Lung (tissue), 12 donors: ENCODE results near the gene AMDHD2. TPM values are rescaled to one million over a fixed set of nuclear protein-coding genes. Genes with fewer than 3 reads are reported as not detected.

Experiments used
- ATAC-seq: fragments of 200-7000 bp; cut with Tn5 transposase; one replicate; pipeline ENCODE4 v1.9.1; 2020; ENCODE audit warnings: moderate number of reproducible peaks; ENCODE audit not compliant: insufficient read depth, low FRiP score
- DNase-seq, 3 donors: peaks; one replicate each; pipeline ENCODE4 v3.0.0-alpha.2; 2013 to 2017
- H3K27ac ChIP-seq, 2 donors: one replicate each; pipeline ENCODE4 v1.5.1; 2013; ENCODE audit warnings: mild to moderate bottlenecking in 2 of 2, moderate library complexity in 2 of 2, control low read depth in 1 of 2, inconsistent platforms in 1 of 2, low read depth in 1 of 2, low read length in 1 of 2
- H3K27me3 ChIP-seq, 3 donors: one replicate each; pipeline ENCODE4 v1.5.1; 2013; ENCODE audit warnings: low read length in 2 of 3; ENCODE audit not compliant: control insufficient read depth in 3 of 3, insufficient read depth in 3 of 3
- H3K36me3 ChIP-seq, 4 donors: one replicate each; pipeline ENCODE4 v1.5.1; 2013; ENCODE audit warnings: low read length in 4 of 4, mild to moderate bottlenecking in 1 of 4, moderate library complexity in 1 of 4; ENCODE audit not compliant: control insufficient read depth in 4 of 4, insufficient read depth in 4 of 4
- H3K4me1 ChIP-seq, 5 donors: one replicate each; pipeline ENCODE4 v1.5.1; 2013; ENCODE audit warnings: low read length in 5 of 5, mild to moderate bottlenecking in 2 of 5, moderate library complexity in 1 of 5; ENCODE audit not compliant: control insufficient read depth in 5 of 5, insufficient read depth in 5 of 5
- H3K4me3 ChIP-seq: one replicate; pipeline ENCODE4 v1.5.1; 2013; ENCODE audit warnings: mild to moderate bottlenecking, control low read depth, moderate library complexity
- H3K9ac ChIP-seq, 2 donors: one replicate each; pipeline ENCODE4 v1.5.1; 2013; ENCODE audit warnings: low read length in 2 of 2, control low read depth in 1 of 2; ENCODE audit not compliant: insufficient read depth in 1 of 2
- H3K9me3 ChIP-seq, 4 donors: one replicate each; pipeline ENCODE4 v1.5.1; 2013; ENCODE audit warnings: low read length in 3 of 4, mild to moderate bottlenecking in 1 of 4, moderate library complexity in 1 of 4; ENCODE audit not compliant: control insufficient read depth in 4 of 4, insufficient read depth in 3 of 4
- CTCF ChIP-seq: IDR thresholded peaks from 2 replicates; pipeline ENCODE4 v1.5.1; 2012; ENCODE audit warnings: mild to moderate bottlenecking; ENCODE audit errors: control extremely low read depth, extremely low read depth
- WGBS, 2 donors: extraction: QIAGEN DNeasy Blood & Tissue Kit; methylation state at CpG; one replicate each; pipeline ENCODE4 v1.1.7; 2013; 5-methylcytosine and 5-hydroxymethylcytosine counted together
- polyA plus RNA-seq, 2 donors: library from polyadenylated mRNA; stranded (reverse); fragments of 200-250 nt; gene quantifications; one replicate each; pipeline ENCODE4 v1.2.1, GENCODE V29; 2013
- total RNA-seq, 2 donors: library from RNA; depleted of rRNA in 1 of 2; stranded (reverse); fragments of >200 nt in 1 of 2; gene quantifications; one replicate each; pipeline ENCODE4 v1.2.1, GENCODE V29; 2014 to 2021
- donor health status: control.
- donor health status: control.
- donor health status: Bipolar disorder and iron deficiency.
- donor health status: healthy.
- donor health status: DM: yes; HTN: yes; CAD: no.

The AMDHD2 gene
- total and polyA plus RNA-seq, 4 donors, result 27.2 to 60.4 (median 51.9) TPM

- no peak overlapping the region for H3K9ac ChIP-seq
- no peaks in the 10 kb centered on the region for H3K27me3 ChIP-seq
- DNase-seq (no peak), ATAC-seq (no peak)
- no peak overlapping the region for H3K4me3 ChIP-seq
- peaks cover 0 to 6% (median 2%) of the 10 kb centered on the region in 4 donors for H3K36me3 ChIP-seq
- H3K4me1 ChIP-seq, result peaks cover 0 to 26% (median 4%) of the 10 kb centered on the region in 5 donors
- 96 to 97% methylated on average over 16 of the region's 16 CpGs for WGBS, 2 donors
- H3K9me3 ChIP-seq, result no peaks in the 10 kb centered on the region
- TF ChIP-seq CTCF, result no peak
- no peak overlapping the region for H3K27ac ChIP-seq
These were observed 30.6 kb upstream of the AMDHD2 start for GRCh38 chr16:2489581-2489980.

- Histone ChIP-seq H3K9ac (no peak overlapping the region), H3K4me3 (no peak overlapping the region), H3K36me3 (peaks cover 0 to 6% (median 2%) of the 10 kb centered on the region in 4 donors), H3K27me3 (no peaks in the 10 kb centered on the region), H3K9me3 (no peaks in the 10 kb centered on the region), H3K27ac (no peak overlapping the region), H3K4me1 (peaks cover 0 to 18% (median 0%) of the 10 kb centered on the region in 5 donors)
- ATAC-seq (no peak), DNase-seq (peak in 2 of 3 donors; percentile 47 to 60)
- no peak for TF ChIP-seq CTCF
- 90 to 91% methylated on average over 23 of the region's 23 CpGs for WGBS, 2 donors
These were observed 29.7 kb upstream of the AMDHD2 start for GRCh38 chr16:2490190-2491105.

GRCh38 chr16:2492292-2492691 lies 27.9 kb upstream of the AMDHD2 start:
- H3K4me1 ChIP-seq, result peaks cover 0 to 20% (median 2%) of the 10 kb centered on the region in 5 donors

More at GRCh38 chr16:2492292-2492691, 27.9 kb upstream of the AMDHD2 start:
- no peak for DNase-seq
- Histone ChIP-seq H3K36me3 (peaks cover 0 to 18% (median 14%) of the 10 kb centered on the region in 4 donors), H3K27ac (no peak overlapping the region), H3K9me3 (no peaks in the 10 kb centered on the region), H3K4me3 (no peak overlapping the region), H3K27me3 (no peaks in the 10 kb centered on the region), H3K9ac (no peak overlapping the region)
- ATAC-seq, result no peak
- TF ChIP-seq CTCF, result no peak
- 87% methylated on average over 13 of the region's 13 CpGs for WGBS, 2 donors
